ENCODE measurements around the gene ZNF823.

GRCh38 chr19:11729586-11729985, 9.2 kb downstream of the ZNF823 start:
- TF ChIP-seq EZH2 (IDR thresholded peaks at IDR 0.05; ENCODE audit: insufficient read depth, poor library complexity, severe bottlenecking) (no peak), EZH2phosphoT487 (IDR thresholded peaks at IDR 0.05; ENCODE audit: insufficient read depth, low read depth) (no peak)

Measured in GM23248 (cell line).